PC-3 (cell line): Measurements from ENCODE around the gene PACSIN1. TPM values are rescaled to one million over a fixed set of nuclear protein-coding genes. Genes with fewer than 3 reads are reported as not detected.

ENCODE experiments used
- ATAC-seq: fragments of 200-7000 bp; cut with Tn5 transposase; 2 replicates; pipeline ENCODE4 v1.9.1; 2020; ENCODE audit warnings: mild to moderate bottlenecking, moderate library complexity
- BruUV-seq: library from RNA; stranded (reverse); fragments of 400-500 nt; replicated peaks from 2 replicates; lab custom pipeline; 2021; lab: Mats Ljungman, UMichigan
- CTCF ChIA-PET: fragments of 300-600 bp; sonication (Branson Sonifier 250); formaldehyde crosslinking; loops from one replicate; lab custom pipeline; 2022; ENCODE audit warnings: antibody characterized with exemption; lab: Charles Lee
- POLR2A ChIA-PET: fragments of 300-600 bp; sonication (Branson Sonifier 250); formaldehyde crosslinking; loops from one replicate; lab custom pipeline; 2022; ENCODE audit warnings: antibody characterized with exemption; ENCODE audit not compliant: unreplicated experiment; lab: Charles Lee
- DNase-seq: peaks from one replicate; pipeline ENCODE4 v3.0.0-alpha.2; 2015
- H2AFZ ChIP-seq: fragments of 300-600 bp; sonication (generic); 2 replicates; pipeline ENCODE4 v1.6.0; 2016; ENCODE audit warnings: antibody characterized with exemption, low read length
- H3F3A ChIP-seq: fragments of 300-600 bp; sonication (generic); one replicate; pipeline ENCODE4 v1.6.0; 2017; ENCODE audit warnings: antibody characterized with exemption, low read length, control low read depth, mild to moderate bottlenecking; ENCODE audit not compliant: unreplicated experiment
- H3K27ac ChIP-seq: fragments of 300-600 bp; sonication (generic); 2 replicates; pipeline ENCODE4 v1.5.1; 2016; ENCODE audit warnings: mild to moderate bottlenecking, low read length
- H3K27me3 ChIP-seq: fragments of 300-600 bp; sonication (generic); 2 replicates; pipeline ENCODE4 v1.6.1; 2016; ENCODE audit warnings: low read length, mixed read lengths
- H3K36me3 ChIP-seq: fragments of 300-600 bp; sonication (generic); 2 replicates; pipeline ENCODE4 v1.6.1; 2016; ENCODE audit warnings: low read depth, mixed run types, low read length, mixed read lengths
- H3K4me1 ChIP-seq: fragments of 300-600 bp; sonication (generic); 2 replicates; pipeline ENCODE4 v1.5.1; 2016; ENCODE audit warnings: low read length; ENCODE audit not compliant: insufficient read depth
- H3K4me2 ChIP-seq: fragments of 300-600 bp; sonication (generic); 2 replicates; pipeline ENCODE4 v1.6.0; 2016; ENCODE audit warnings: low read length
- H3K4me3 ChIP-seq: fragments of 300-600 bp; sonication (generic); 2 replicates; pipeline ENCODE4 v1.5.1; 2016; ENCODE audit warnings: mild to moderate bottlenecking, low read length, mixed read lengths
- H3K79me2 ChIP-seq: fragments of 300-600 bp; sonication (generic); 2 replicates; pipeline ENCODE4 v1.6.1; 2017; ENCODE audit warnings: low read length, mixed read lengths
- H3K9ac ChIP-seq: fragments of 300-600 bp; sonication (generic); 2 replicates; pipeline ENCODE4 v1.6.0; 2016; ENCODE audit warnings: mild to moderate bottlenecking, low read length
- H3K9me2 ChIP-seq: fragments of 300-600 bp; sonication (generic); replicated peaks from 2 replicates; pipeline ENCODE4 v1.6.1; 2016; ENCODE audit warnings: mixed run types, low read length, mixed read lengths
- H3K9me3 ChIP-seq: fragments of 300-600 bp; sonication (generic); 2 replicates; pipeline ENCODE4 v1.6.1; 2016; ENCODE audit warnings: low read length, mixed read lengths
- H4K20me1 ChIP-seq: fragments of 300-600 bp; sonication (generic); 2 replicates; pipeline ENCODE4 v1.6.1; 2016; ENCODE audit warnings: low read length, mixed read lengths
- EZH2 ChIP-seq: fragments of 300-600 bp; sonication (generic); IDR thresholded peaks from one replicate; pipeline ENCODE4 v1.6.1; 2017; ENCODE audit warnings: antibody characterized with exemption, mild to moderate bottlenecking, low read length; ENCODE audit not compliant: unreplicated experiment
- EZH2phosphoT487 ChIP-seq: fragments of 300-600 bp; sonication (generic); IDR thresholded peaks from 2 replicates; pipeline ENCODE4 v1.6.1; 2018; ENCODE audit warnings: mild to moderate bottlenecking, antibody characterized with exemption, low read length, borderline replicate concordance
- intact Hi-C: fragments of 100-400 bp; cut with micrococcal nuclease; formaldehyde crosslinking; loops from 2 replicates; pipeline ENCODE4 v1.9.0; 2023
- total RNA-seq: library from RNA; depleted of rRNA; stranded (reverse); fragments of >200 nt; gene quantifications from 2 replicates; pipeline ENCODE4 v1.2.3, GENCODE V29; 2014
- TF ChIP-seq, protein P1 (sequence below): fragments of 300-600 bp; sonication (generic); conservative IDR thresholded peaks from 2 replicates; pipeline ENCODE4 v1.5.1; 2017; ENCODE audit warnings: antibody characterized with exemption, low read depth, mild to moderate bottlenecking, low read length

The PACSIN1 gene
- total RNA-seq, 1 experiment from 2014 or later: 2.3 TPM

DNA sequence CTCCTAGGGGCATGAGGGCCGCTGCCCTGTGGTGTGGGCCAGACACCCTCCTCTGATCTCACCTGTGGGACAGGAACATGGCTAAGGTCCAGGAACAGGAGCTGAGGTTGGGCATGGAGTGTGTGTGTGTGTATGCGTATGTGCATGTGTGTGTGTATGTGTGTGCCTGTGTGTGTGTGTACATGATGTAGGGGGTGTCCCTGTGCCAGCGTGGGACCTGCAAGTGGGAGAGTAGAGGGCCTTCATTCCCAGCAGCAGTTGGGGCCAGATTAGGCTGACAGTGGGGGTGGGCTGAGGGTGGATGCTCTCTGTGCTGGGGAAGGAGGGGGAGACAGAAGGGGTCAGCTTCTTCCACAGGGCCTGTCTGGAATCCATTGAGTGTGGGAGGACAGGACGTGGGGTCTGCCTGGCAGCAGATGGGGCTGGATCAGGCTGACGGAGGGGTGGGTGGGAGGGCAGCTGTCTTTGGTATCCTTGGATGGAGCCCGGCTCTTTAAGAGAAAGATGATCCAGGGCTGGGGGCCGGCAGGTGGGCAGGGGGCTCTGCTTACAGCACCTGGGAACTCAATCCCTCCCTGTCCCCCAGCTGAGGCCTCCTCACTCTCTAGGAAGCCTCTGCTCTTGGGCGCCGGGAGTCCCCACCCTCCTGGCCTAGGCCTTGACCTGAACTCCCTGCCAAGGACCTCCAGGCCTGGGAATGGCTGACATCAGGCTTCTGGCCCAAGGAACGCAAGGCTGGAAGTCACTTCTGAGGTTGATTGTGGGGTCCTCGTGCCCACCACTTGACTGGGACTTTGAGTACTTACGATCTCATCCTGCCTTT is 46.2 kb downstream of the PACSIN1 start:
- ATAC-seq: no peak
- no peaks in the 10 kb centered on the region for H3K9me2 ChIP-seq
- intact Hi-C loops: no loop called here

GRCh38 chr6:34512738-34513115 is 46.9 kb downstream of the PACSIN1 start:
- Histone ChIP-seq H3K27me3 (no peaks in the 10 kb centered on the region), H3K27ac (no peak overlapping the region), H4K20me1 (no peaks in the 10 kb centered on the region), H3K4me3 (no peak overlapping the region), H3K9me3 (no peaks in the 10 kb centered on the region), H3K36me3 (no peaks in the 10 kb centered on the region), H3K9me2 (no peaks in the 10 kb centered on the region), H3K79me2 (no peaks in the 10 kb centered on the region), H3K4me2 (no peak overlapping the region), H3F3A (no peaks in the 10 kb centered on the region), H2AFZ (no peak overlapping the region), H3K9ac (no peak overlapping the region), H3K4me1 (no peaks in the 10 kb centered on the region)
- TF ChIP-seq EZH2 (no peak), EZH2phosphoT487 (no peak)
- TF ChIP-seq, protein P1, sequence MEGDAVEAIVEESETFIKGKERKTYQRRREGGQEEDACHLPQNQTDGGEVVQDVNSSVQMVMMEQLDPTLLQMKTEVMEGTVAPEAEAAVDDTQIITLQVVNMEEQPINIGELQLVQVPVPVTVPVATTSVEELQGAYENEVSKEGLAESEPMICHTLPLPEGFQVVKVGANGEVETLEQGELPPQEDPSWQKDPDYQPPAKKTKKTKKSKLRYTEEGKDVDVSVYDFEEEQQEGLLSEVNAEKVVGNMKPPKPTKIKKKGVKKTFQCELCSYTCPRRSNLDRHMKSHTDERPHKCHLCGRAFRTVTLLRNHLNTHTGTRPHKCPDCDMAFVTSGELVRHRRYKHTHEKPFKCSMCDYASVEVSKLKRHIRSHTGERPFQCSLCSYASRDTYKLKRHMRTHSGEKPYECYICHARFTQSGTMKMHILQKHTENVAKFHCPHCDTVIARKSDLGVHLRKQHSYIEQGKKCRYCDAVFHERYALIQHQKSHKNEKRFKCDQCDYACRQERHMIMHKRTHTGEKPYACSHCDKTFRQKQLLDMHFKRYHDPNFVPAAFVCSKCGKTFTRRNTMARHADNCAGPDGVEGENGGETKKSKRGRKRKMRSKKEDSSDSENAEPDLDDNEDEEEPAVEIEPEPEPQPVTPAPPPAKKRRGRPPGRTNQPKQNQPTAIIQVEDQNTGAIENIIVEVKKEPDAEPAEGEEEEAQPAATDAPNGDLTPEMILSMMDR: no peak
- ChIA-PET POLR2A (no interaction called here), CTCF (no interaction called here)
- DNase-seq: no peak
- no TSS peak for BruUV-seq
- no peak for ATAC-seq
- intact Hi-C loops: no loop called here

More for the DNA sequence above, 46.2 kb downstream of the PACSIN1 start:
- H3K4me1 ChIP-seq: no peaks in the 10 kb centered on the region
- no peaks in the 10 kb centered on the region for H3F3A ChIP-seq
- H3K27ac ChIP-seq: no peak overlapping the region
- H3K79me2 ChIP-seq: no peaks in the 10 kb centered on the region
- H3K9me3 ChIP-seq: no peaks in the 10 kb centered on the region
- BruUV-seq: no TSS peak
- H3K4me3 ChIP-seq: no peak overlapping the region
- H3K9ac ChIP-seq: no peak overlapping the region
- ChIA-PET POLR2A (no interaction called here), CTCF (no interaction called here)
- H3K36me3 ChIP-seq: no peaks in the 10 kb centered on the region
- DNase-seq: no peak
- H4K20me1 ChIP-seq: no peaks in the 10 kb centered on the region
- H3K27me3 ChIP-seq: no peaks in the 10 kb centered on the region
- TF ChIP-seq EZH2: no peak
- TF ChIP-seq EZH2phosphoT487: no peak
- TF ChIP-seq, protein P1: no peak
- H3K4me2 ChIP-seq: no peak overlapping the region
- H2AFZ ChIP-seq: no peak overlapping the region

DNA sequence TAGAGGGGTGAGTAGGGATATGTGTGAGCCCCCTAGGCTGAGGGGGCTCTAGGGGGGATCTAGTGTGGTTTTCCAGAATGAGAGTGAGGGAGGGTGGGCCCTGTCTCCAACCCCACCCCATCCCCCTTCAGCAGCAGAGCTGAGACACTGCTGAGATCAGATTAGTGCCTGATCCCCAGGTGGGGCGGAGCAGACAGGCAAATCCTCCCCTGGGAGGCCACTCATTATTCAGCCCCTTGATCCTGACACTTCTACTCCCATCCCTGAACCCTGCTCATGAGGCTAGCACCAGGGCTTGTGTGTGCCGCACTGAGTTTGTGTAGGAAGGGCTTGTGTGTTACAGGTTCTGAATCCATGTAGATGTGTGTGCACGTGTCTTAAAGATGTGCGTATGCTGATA is 47.8 kb downstream of the PACSIN1 start:
- Histone ChIP-seq H3K9me2 (no peaks in the 10 kb centered on the region), H3K4me1 (no peaks in the 10 kb centered on the region), H3K36me3 (no peaks in the 10 kb centered on the region), H3K4me3 (no peak overlapping the region), H4K20me1 (no peaks in the 10 kb centered on the region), H2AFZ (no peak overlapping the region), H3K79me2 (no peaks in the 10 kb centered on the region), H3K27me3 (no peaks in the 10 kb centered on the region), H3K9ac (no peak overlapping the region), H3K27ac (no peak overlapping the region), H3F3A (no peaks in the 10 kb centered on the region), H3K9me3 (no peaks in the 10 kb centered on the region), H3K4me2 (no peak overlapping the region)
- no TSS peak for BruUV-seq
- ATAC-seq (no peak), DNase-seq (no peak)
- ChIA-PET CTCF (no interaction called here), POLR2A (no interaction called here)
- no peak for TF ChIP-seq EZH2
- TF ChIP-seq EZH2phosphoT487: no peak
- TF ChIP-seq, protein P1: no peak
- intact Hi-C loops: no loop called here
